Effector memory CD4-positive, alpha-beta T cell (primary cell): Measurements from ENCODE around the gene WDPCP.
"Not testable (repeated sequence)": the region's sequence is repeated elsewhere in the genome, so short reads cannot be mapped to it uniquely, and the experiment has no call there.

ENCODE experiments used
- DNase-seq, 3 donors: peaks; one replicate each; pipeline ENCODE4 v3.0.0-alpha.2; 2020
- H3K27ac ChIP-seq: 2 replicates; pipeline ENCODE4 v1.7.0; 2013; ENCODE audit warnings: mild to moderate bottlenecking, low read length, moderate library complexity; ENCODE audit not compliant: insufficient read depth, poor library complexity, severe bottlenecking
- H3K27me3 ChIP-seq: replicated peaks from 2 replicates; pipeline ENCODE4 v1.7.0; 2013; ENCODE audit warnings: mild to moderate bottlenecking, low read length; ENCODE audit not compliant: insufficient read depth, control insufficient read depth, poor library complexity, severe bottlenecking
- H3K36me3 ChIP-seq: 2 replicates; pipeline ENCODE4 v1.7.0; 2013; ENCODE audit warnings: mild to moderate bottlenecking, low read length, moderate library complexity; ENCODE audit not compliant: control insufficient read depth, insufficient read depth
- H3K4me1 ChIP-seq: 2 replicates; pipeline ENCODE4 v1.7.0; 2013; ENCODE audit warnings: low read length, mild to moderate bottlenecking; ENCODE audit not compliant: control insufficient read depth, insufficient read depth, poor library complexity, severe bottlenecking
- H3K4me3 ChIP-seq: 2 replicates; pipeline ENCODE4 v1.7.0; 2013; ENCODE audit warnings: low read length, low read depth, mild to moderate bottlenecking; ENCODE audit not compliant: insufficient read depth, poor library complexity, severe bottlenecking
- H3K9me3 ChIP-seq: 2 replicates; pipeline ENCODE4 v1.7.0; 2013; ENCODE audit warnings: mild to moderate bottlenecking, low read length, moderate library complexity; ENCODE audit not compliant: control insufficient read depth

Gene WDPCP

GRCh38 chr2:63484901-63485300, 103.4 kb downstream of the WDPCP start:
- DNase-seq: no peak
- no peaks in the 10 kb centered on the region for H3K4me1 ChIP-seq
- no peak overlapping the region for H3K4me3 ChIP-seq
- H3K27ac ChIP-seq: no peak overlapping the region
- no peaks in the 10 kb centered on the region for H3K36me3 ChIP-seq
- H3K9me3 ChIP-seq: no peaks in the 10 kb centered on the region
- H3K27me3 ChIP-seq: no peaks in the 10 kb centered on the region

- H3K4me1 ChIP-seq: no peaks in the 10 kb centered on the region
- no peak overlapping the region for H3K27ac ChIP-seq
- no peak for DNase-seq
- no peaks in the 10 kb centered on the region for H3K27me3 ChIP-seq
- no peaks in the 10 kb centered on the region for H3K36me3 ChIP-seq
- no peaks in the 10 kb centered on the region for H3K9me3 ChIP-seq
- H3K4me3 ChIP-seq: no peak overlapping the region
Measured at GRCh38 chr2:63484481-63484880, 103.8 kb downstream of the WDPCP start.

GRCh38 chr2:63477686-63478085, 110.6 kb downstream of the WDPCP start:
- Histone ChIP-seq H3K4me3 (no peak overlapping the region), H3K27ac (no peak overlapping the region), H3K4me1 (no peaks in the 10 kb centered on the region), H3K36me3 (no peaks in the 10 kb centered on the region), H3K27me3 (no peaks in the 10 kb centered on the region), H3K9me3 (no peaks in the 10 kb centered on the region)
- DNase-seq: no peak

- H3K36me3 ChIP-seq, H3K4me3 ChIP-seq, H3K4me1 ChIP-seq, H3K27me3 ChIP-seq, H3K9me3 ChIP-seq, H3K27ac ChIP-seq, DNase-seq: not testable (repeated sequence)
Measured at GRCh38 chr2:63469313-63469712, 119.0 kb downstream of the WDPCP start.

- H3K9me3 ChIP-seq: no peaks in the 10 kb centered on the region
- no peak overlapping the region for H3K4me3 ChIP-seq
- H3K27me3 ChIP-seq: no peaks in the 10 kb centered on the region
- no peak for DNase-seq
- H3K36me3 ChIP-seq: peaks cover 6% of the 10 kb centered on the region
- no peak overlapping the region for H3K27ac ChIP-seq
- H3K4me1 ChIP-seq: no peaks in the 10 kb centered on the region
Measured at GRCh38 chr2:63465633-63466032, 122.6 kb downstream of the WDPCP start.

GRCh38 chr2:63463142-63463541, 125.1 kb downstream of the WDPCP start:
- Histone ChIP-seq H3K9me3 (no peaks in the 10 kb centered on the region), H3K27ac (no peak overlapping the region), H3K27me3 (no peaks in the 10 kb centered on the region), H3K4me1 (no peaks in the 10 kb centered on the region), H3K4me3 (no peak overlapping the region), H3K36me3 (peaks cover 6% of the 10 kb centered on the region)
- DNase-seq: no peak

DNA sequence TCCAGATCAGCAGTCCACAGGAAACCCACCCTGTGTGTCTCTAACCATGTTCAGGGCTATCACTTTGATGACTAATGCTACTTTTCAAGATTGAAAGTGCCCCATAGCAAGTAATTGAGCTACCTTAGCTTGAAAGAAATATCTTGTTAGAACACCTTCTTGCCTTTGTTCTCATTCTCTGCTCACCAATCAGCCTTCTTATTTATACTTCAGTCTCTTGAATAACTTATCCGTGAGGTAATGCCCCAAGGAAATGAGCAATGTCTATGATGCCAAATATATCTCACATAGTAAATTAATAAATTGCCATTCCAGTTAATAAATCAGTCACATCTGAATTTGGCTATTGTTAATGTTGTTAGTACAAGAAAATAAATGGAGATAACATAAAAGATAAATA, 141.6 kb downstream of the WDPCP start:
- no peak for DNase-seq
- H3K27ac ChIP-seq: no peak overlapping the region
- no peaks in the 10 kb centered on the region for H3K4me1 ChIP-seq
- no peaks in the 10 kb centered on the region for H3K27me3 ChIP-seq
- H3K36me3 ChIP-seq: no peaks in the 10 kb centered on the region
- no peak overlapping the region for H3K4me3 ChIP-seq
- no peaks in the 10 kb centered on the region for H3K9me3 ChIP-seq

DNA sequence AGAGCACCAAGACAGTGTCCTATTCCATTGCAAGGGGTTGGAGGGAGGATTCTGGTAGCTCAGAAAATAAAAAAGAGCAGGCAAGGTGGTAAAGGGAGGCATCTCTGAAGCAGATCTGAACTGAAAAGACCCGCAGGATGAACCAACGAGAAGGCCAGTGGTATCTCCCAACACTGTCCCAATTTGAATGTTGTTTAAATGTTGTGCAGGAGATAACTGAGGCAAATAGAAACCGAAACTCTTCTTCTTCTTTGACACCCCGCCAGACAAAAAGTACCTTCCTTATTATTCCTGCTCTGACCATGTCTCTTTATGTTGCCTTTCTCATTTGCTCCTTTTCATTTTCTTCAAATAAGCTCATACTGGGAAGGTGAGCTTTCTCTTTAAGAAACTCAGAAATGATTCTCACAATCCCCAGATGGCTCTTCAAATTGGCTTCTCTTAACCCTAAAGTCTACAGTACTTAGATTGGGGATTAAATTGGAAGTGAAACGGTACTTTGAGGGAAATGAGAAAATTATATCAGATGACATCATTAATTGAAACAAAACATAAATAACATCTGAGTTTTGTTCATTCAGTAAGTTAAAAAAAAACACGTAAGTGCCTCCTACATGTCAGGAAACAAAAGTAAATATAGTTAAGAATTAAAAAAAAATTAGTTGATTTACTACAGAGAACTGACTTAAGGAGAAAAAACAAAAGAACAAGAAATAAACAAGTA, 143.6 kb downstream of the WDPCP start:
- DNase-seq: no peak
- H3K9me3 ChIP-seq: no peaks in the 10 kb centered on the region
- H3K27ac ChIP-seq: no peak overlapping the region
- no peaks in the 10 kb centered on the region for H3K36me3 ChIP-seq
- H3K4me1 ChIP-seq: no peaks in the 10 kb centered on the region
- no peak overlapping the region for H3K4me3 ChIP-seq
- H3K27me3 ChIP-seq: no peaks in the 10 kb centered on the region

- no peaks in the 10 kb centered on the region for H3K27me3 ChIP-seq
- no peak overlapping the region for H3K27ac ChIP-seq
- H3K4me1 ChIP-seq: no peaks in the 10 kb centered on the region
- H3K9me3 ChIP-seq: no peaks in the 10 kb centered on the region
- DNase-seq: no peak
- no peaks in the 10 kb centered on the region for H3K36me3 ChIP-seq
- H3K4me3 ChIP-seq: no peak overlapping the region
Measured at GRCh38 chr2:63440612-63441011, 147.7 kb downstream of the WDPCP start.

- Histone ChIP-seq H3K36me3 (no peaks in the 10 kb centered on the region), H3K4me3 (no peak overlapping the region), H3K27ac (no peak overlapping the region), H3K4me1 (no peaks in the 10 kb centered on the region), H3K27me3 (no peaks in the 10 kb centered on the region), H3K9me3 (no peaks in the 10 kb centered on the region)
- DNase-seq: no peak
Measured at GRCh38 chr2:63438181-63438580, 150.1 kb downstream of the WDPCP start.
